ENCODE results near the gene XXYLT1. TPM values are rescaled to one million over a fixed set of nuclear protein-coding genes. Genes with fewer than 3 reads are reported as not detected.
A peak's percentile ranks its signal among the peaks of the same experiment; 100 is the strongest.

XXYLT1 gene
- total RNA-seq, 1 experiment from 2014 or later: 30.1 TPM

DNA sequence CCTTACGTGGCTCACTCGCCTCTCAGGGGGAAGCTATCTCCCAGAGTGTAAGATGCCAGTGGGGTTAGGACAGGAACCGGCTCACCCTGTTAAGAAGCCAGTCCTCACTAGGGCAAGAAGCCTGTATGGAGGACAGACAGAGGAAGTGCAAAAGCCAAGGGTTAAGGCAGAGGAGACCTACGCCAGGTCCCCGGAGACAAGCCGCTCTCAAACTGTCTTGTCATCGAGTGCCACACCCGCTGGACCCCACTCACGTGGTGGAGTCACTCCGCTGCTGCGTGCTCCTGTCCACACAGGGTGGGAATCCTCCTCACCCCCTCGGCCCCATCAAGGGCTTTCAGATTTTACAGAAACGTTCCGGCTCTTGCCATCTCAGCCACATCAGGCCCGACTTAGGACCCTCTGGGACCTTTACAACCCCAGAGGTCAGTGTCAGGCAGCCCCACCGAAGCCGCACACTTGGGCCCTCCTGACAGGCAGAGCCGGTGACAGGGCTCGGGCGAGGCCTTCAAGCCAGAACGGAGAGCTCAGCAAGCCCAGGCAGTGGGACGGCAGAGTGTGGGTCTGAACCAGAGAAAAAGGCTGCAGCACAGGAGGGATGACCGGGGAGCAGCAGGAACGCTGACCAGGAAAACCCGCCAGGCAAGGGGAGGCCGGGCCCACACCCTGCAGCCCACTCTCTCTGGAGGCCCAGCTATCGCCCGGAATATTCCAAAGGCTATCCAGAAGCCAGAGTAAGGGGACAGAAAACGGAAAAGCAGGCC lies 61.7 kb downstream of the XXYLT1 start:
- DNase-seq (ENCODE audit: low read depth): no peak

DNA sequence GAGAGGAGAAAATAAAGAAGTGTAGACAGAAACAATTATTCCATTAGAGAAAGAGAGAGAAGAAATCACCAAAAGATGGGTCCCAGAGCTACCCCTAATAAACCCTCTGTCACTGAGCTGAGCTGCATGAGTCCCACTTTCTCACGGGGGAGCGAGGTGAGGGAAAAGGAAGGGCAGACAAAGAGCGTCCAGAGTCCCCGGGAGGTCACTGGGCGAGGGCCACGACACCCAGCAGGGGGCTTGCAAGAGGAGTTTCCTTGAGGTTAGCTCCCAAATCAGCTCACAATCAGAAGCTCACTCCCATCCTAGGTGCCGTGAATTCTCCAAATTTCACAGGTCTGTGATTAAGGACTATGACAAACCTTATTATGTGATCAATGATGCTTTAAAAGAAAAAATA lies 62.3 kb downstream of the XXYLT1 start:
- DNase-seq (ENCODE audit: low read depth): no peak

DNA sequence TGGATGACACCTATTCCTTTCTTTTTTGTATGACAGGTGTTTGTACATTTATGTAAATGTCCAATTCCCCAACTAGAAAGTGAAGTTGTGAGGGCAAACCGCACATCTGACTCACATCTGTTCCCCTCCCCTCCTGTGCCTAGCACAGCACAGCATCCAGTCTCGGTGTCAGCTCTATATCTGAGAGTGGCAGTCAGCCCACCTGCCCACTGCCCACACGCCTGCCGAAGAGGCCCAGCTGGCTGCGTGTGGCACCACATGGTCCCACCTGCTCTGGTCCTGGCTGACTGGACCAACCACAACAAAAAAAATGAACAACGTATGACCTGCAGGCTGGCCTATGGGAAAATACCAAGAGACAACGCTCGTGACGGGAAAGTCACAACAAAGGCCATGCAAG lies 62.8 kb downstream of the XXYLT1 start:
- no peak for DNase-seq (ENCODE audit: low read depth)

DNA sequence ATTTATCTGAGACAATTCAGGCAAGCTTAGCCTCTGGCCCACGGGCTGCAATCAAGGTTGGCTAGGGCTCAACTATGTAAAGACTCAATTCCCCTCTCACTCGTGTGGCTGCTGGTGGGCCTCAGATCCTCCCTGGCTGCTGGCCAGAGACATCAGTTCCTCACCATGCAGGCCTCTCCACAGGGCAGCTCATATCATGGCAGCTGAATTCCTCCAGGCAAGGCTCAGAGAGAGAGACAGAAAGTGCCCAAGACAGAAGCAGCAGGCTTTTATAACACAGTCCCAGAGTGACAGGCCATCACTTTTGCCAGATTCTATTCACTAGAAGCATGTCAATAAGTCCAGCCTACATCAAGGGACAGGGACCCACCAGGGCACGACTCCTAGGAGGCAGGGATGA lies 63.2 kb downstream of the XXYLT1 start:
- DNase-seq (ENCODE audit: low read depth): no peak

DNA sequence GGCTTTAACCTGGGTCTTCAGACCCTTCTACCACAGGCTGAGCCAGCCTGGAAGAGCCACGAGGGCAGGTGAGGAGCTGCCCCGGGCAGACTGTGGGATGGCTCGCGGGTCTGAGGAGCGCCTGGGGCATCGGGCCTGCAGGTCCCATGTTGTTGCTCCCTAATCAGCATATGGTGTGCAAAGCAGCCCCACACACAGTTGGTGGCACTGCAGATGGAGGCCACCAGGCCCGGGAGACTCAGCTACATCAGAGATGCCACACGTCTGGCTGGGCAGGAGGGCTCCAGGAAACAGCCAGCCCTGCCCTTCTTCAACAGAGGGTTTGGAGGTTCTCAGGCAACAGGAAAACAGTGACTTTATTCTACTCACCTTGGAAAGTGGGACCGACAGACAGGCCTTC lies 63.9 kb downstream of the XXYLT1 start:
- no peak for DNase-seq (ENCODE audit: low read depth)

DNA sequence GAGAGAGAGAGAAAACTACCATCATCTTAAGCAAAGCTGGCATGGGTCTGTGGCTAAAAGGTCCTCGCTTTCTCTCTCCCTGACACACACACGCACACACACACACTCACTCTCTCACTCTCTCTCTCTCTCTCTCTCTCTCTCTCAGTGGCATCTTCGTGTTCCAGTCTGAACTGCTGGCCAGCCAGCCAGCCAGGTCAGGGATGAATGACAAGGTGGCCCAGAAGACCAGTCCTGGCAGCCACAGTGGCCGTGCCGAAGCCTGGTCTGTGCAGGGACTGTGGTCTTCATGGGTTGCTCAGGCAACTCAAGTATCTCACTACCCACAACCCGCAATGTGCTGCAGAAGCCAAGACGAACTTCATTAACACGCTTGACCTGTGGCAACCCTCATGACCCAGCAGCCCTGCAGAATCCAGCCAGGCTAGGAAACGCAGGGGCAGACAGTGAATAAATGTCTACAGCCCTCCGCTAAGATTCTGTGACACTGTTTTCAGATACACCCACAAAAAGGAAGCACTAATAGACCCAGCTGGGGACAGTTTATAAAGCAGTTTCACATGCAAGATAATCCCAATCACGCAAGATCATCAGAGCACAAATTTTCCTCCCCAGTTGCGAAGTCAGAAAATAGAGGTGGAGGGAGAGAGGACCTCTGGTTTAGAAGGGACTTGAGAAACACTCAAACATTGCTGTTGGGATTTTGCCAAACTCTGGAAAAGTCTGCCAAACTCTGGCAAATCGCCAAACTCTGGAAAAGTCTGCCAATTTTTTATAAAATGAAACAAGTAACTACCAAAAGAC lies 66.4 kb downstream of the XXYLT1 start:
- no peak for DNase-seq (ENCODE audit: low read depth)

DNA sequence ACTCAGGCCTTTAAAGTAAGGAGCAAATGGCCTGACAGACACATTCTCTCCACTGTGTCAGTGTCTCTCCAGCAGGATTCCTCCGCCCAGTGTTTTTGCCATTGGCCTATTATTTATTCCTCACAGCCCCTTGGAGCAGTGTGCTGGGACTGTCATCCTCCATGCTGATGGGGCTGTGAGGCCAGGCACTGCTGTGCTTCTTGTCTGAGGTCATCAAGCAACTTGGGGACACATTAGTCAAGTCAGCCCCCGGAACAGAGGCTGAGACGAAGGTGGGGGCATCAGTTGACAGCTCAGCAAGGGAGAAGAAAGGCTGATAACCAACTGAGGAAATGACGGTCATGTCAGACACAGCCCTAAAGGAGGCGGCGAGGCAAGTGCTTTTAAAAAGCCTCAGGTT lies 67.4 kb downstream of the XXYLT1 start:
- DNase-seq (ENCODE audit: low read depth): no peak

DNA sequence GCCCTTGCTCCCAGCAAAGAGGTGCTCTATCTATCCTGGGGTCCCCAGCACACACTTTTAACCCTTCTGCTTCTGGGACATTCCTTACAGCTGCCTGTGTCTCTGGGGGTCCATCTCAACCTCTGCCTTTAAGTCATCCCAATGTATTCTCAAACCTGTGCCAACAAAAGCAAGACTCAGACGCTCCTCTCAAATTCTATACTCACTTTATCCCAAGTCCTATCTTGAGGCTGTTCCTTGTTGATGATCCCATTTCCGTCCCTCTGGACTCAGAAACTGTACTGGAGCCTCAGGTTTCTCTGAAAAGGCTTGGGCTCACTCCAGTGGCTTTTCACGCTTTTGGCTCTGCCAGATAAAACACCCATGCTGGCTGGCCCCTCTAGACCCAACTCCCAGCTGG lies 69.7 kb downstream of the XXYLT1 start:
- no peak for DNase-seq (ENCODE audit: low read depth)

DNA sequence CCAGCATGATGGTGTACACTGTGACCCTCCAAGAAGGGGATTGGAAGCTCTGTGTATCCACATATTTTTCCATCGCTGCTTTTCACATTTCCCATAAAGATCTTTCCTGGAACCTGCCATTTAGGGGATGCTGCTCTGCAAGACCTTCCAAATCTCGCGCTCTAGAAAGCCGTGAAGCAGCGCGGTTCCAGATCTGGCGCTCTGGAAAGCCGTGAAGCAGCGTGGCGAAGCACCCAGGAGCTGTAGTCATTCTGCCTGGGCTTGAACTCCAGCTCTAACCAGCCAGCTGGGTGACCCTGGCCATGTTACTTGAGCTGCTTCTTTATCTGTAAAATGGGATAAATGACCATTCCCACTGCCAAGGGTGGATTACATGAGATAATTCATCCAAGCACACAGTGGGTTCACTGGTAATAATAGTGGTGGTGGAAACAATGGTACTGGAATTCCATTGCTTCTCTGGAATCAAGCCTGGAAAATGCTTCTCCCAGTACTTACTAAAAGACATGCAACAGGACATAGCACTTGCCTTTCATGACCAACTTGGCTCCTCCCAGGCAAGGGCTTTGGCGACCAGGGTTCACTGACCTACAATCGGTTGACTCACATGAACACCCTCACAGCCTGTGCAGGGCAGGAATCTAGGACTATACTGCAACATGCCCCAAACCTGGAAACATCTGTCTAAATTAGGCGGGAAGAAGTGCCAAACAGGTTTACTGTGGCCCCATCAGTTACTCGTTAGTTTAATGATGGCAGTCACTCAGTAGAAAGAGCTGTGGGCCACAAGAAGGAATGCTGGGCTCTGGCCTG lies 70.7 kb downstream of the XXYLT1 start:
- DNase-seq (ENCODE audit: low read depth): peak; percentile 27

DNA sequence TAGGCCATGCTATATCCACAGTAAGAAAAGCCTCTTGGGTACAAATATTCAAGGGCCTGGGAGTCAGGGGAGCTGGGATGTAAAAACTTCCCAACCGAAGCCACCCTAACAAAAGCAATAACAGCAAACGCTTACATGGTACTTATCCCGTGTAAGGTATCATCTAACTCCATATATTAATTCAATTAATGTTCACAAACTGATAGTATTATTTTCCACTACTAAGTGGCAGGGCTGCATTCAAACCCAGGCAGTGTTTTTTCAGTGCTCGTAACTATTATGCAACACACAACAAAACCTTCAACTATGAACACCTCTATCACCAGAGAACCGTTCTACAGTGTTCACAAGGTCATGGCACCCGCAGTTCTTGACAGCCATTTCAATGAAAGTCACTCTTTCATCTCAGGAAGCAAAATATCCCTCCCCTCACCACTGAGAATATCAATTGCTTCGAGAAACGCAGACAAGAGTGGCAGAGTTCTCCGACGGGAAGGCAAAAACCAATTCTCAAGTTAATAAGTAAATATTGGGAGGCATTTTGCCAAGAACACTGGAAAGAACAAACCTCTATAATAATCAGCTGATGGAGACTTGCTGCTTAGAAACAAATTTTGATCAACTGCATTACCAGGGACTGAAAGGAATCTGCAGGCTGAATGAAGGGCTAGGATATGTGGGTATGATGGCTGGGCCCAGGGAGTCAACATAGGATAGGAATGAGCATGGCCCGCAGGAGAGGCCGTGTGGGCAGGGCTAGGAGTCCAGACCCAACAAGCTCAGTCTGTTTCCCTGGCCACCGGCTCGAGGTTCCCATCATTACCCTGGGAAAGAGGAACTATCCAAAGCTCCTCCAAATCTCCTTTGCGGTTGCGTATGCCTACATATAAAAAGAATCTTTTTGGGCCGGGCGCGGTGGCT lies 72.3 kb downstream of the XXYLT1 start:
- DNase-seq (ENCODE audit: low read depth): no peak

DNA sequence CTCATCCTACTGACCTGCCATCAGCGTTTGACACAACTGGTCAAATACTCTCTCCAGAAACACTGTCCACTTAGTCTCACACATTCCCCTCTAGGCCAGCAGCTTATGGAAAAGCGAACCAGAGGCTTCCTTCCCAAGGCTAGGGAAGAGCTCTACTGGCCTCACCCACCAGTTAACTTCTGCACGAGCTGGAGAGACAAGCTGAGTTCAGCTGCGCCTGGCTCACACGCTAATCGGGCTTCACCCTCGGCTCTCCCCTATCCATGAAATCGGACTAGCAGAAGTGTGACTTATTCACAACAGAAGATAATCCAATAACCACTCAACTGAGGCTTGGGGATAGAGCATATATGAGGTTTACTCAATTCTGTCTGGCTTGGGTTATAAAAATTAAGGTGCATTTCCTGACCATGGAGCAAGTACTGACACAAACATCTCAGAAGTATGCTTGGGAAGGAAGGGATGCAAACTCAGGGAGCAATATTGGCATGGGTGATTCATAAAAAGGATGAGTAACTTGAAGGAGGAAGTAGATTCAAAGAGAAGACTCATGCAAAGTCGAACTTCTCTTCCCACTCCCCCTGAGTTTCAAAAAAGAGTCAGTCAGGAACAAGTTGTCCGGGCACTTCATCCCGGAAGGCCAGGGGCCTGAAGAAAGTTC lies 73.1 kb downstream of the XXYLT1 start:
- peak; percentile 96 for DNase-seq (ENCODE audit: low read depth)

DNA sequence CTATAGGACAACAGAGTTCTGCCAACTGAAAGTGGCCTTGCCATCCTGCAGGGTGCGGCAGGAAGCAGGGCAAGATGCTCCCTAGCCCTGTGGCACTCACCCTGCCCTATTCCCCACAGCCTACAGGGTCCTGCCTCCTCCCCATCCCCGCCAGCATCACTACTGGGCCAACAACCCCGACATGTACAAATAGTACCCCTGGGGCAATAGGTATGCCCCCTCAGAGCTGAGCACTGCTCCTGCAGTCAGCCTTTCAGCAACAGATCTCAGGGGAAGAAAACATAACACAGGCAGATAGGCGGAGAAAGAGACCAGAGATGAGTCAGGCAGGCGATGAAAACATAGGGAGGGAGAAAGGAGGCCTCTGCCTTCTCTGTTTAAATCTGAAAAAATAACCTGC lies 74.7 kb downstream of the XXYLT1 start:
- peak; percentile 79 for DNase-seq (ENCODE audit: low read depth)

DNA sequence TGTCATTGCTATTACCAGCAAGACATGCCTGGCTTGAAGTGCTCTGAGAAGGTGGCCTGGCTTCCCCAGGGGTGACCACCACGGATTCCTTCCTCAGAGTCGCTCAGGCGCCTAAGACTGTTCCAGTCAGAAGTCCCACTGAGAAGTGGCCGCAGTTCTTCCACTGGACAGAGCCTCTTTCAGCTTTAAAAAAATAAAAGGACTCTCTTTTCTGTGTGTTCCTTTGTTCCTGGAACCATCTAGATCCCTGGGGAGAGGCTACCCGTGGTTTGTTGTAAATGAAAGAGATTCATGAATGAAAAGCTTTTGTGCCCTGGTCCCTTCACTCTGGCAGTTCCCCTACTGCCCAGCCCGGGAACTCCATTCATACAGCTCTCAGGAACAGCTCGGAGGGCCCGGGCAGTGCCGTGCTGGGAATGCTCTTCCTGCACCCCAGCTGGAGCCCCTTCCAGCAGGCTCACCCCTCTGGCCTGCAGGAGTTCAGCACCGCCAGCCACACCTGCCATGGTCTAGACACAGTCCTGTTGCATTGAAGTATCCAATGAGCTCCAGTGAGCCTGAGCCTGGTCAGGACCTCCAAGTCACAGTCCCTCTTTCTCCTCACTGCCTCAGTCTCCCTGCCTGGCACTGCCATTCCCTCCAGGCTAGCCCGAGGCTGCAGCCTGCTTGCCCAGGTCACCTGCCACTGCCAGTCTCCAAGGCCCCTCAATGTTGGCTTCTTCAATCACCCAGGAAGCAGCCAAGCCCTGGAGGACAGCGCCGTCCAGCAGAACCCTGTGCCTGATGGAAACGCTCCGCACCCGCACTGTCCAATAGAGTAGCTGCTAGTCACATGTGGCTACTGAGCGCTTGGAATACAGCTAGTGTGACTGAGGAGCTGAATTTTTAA lies 75.4 kb downstream of the XXYLT1 start:
- DNase-seq (ENCODE audit: low read depth): peak; percentile 25

DNA sequence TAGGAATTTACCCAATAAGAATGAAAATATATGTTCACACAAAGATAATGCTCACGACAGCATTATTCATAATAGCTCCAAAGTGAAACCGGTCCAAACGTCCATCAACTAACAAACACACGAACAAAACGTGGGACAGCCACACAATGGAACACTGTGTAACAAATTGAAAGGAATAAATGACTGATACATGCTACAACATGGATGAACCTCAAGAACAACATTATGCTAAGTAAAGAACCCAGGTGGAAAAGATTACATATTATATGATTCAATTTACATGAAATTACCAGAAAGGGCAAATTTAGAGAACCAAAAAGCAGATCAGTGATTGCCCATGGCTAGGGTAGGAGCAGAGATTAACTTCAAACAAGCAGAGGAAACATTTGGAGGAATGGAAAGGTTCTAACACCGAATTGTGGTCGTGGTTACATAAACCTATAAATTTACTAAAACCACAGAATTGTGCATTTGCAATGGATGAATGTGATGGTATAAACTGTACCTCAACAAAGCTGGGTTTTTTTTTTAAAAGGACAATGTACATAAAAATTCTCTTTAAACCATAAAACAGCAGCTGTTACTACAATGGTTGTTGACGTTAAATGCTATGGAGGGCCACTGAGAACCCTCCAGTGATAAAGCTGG lies 76.3 kb downstream of the XXYLT1 start:
- peak; percentile 37 for DNase-seq (ENCODE audit: low read depth)

DNA sequence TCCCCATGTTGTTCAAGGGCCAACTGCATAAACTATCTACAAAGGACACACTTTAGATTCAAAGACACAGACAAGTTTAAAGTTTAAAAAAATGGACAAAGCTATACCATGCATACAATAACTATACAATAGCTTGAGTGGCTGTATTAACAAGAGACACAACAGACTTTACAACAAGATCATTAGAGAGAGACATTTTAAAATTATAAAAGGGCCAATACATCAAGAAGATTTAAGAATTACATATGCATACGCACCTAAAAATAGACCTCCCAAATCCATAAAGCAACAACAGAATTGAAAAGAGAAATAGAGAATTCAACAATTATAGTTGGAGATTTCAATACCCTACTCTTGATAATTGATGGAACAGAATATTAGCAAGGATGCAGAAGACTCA lies 79.4 kb downstream of the XXYLT1 start:
- no peak for DNase-seq (ENCODE audit: low read depth)

DNA sequence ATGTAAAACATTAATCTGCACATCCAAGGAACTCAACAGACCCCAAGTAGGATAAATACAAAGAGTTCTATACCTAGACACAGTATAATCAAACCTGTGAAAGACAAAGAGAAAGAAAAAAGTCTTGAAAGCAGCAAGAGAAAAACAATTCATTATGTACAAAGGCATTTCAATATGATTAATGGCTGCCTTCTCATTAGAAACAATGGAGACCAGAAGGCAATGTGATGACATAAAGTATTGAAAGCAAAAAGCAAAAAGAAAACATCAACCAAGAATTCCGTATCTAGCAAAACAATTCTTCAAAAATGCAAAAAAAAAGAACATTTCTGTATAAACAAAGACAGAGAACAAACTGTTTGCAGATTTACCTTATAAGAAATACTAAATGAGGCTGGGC lies 81.1 kb downstream of the XXYLT1 start:
- DNase-seq (ENCODE audit: low read depth): no peak

DNA sequence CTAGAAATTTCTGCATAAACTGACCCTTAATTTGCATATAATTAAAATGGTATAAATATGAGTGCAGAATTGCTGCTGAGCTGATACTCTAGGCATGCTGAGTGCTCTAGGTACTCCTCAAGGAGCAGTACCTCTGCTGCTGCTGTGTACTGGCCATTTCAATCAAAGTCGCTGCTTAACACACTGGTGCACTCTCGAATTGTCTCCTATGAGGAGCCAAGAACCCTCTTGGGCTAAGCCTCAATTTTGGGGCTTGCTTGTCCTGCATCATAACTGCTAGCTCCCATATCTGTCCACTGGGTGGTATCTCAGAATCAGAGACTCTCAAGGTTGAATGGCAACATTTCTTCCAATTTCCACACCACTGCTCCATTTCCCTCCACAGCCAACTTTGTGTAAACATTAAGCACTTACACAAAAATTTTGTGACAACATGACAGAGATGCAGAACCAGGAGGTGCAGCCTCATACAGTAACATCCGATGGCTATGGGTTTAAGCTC lies 82.5 kb downstream of the XXYLT1 start:
- no peak for DNase-seq (ENCODE audit: low read depth)

DNA sequence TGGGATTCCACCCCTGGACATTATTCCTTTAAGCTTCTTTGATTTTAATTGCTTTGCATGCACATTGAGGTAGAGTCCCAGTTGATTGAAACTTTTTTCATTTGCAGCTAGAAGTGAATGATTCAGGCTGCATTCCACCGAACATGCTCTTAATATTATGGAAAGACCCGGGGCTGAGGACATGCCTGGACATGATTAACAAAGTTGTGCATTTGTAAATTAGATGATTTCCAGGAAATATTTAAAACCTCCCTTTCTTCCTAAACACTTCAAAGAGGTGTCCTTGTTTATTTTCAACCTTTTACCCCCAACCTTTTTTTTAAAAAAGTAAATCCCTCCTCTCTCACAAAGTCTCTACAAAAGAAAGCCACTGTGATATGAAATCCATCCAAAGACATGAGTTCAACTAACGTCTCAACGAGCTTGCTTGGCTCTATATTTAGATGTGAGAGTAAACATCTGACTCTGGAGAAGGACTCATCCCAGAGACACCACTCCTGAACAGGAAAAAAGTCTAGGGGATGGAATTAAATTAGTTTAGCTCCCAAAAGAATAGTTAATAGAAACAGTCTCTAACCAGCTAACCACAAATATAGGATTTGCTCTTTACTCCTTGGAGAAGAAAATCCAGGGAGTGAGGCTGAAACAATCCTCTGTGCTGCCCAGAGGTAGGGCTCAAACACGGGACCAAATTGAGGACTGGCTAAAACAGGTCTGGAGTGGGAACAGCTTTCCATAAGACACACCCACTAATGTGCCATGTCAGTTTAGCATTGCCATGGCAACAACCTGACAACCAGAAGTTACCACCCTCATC lies 83.1 kb downstream of the XXYLT1 start:
- peak; percentile 28 for DNase-seq (ENCODE audit: low read depth)

Measured in HT1080 (cell line).